ENCODE data around the gene PELI2.

PELI2 gene

DNA sequence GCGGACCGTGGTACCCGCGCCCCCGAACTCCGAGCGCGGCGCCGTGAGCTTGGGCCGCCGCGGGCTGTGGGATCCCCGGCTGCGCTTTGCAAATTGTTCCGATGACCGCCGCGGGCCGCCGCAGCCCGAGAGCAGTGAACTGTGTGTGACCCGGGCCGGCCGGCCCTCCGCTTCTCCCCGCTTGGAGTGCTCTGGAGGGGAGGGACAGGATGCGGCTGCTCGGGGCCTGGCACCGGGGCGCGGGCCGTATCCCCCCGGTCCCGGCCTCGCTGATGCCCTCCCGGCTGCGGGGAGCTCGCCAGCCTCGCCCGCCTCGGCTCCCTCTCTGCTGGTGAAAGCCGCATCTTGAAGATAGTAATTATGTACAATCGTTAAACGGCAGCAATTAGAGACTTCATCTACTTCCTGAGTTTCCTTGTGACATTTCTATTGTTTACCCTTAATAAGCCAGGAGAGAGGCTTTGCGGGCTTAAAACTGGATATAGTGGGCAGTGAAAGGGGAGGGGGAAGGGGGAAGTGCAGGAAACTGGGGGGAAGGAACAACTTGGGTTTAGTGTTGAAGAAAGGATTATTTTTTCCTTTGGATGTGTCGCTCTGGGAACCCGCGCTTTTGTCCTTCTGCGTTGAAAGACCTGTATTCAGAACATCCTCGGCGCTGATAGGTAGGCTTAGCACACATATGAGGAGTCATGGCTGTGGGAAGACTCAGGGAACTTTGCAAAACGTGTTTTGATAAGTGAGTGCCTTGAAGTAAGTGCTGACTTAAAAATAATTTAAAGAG lies 1.2 kb downstream of the PELI2 start:
- DNase-seq, result no peak

DNA sequence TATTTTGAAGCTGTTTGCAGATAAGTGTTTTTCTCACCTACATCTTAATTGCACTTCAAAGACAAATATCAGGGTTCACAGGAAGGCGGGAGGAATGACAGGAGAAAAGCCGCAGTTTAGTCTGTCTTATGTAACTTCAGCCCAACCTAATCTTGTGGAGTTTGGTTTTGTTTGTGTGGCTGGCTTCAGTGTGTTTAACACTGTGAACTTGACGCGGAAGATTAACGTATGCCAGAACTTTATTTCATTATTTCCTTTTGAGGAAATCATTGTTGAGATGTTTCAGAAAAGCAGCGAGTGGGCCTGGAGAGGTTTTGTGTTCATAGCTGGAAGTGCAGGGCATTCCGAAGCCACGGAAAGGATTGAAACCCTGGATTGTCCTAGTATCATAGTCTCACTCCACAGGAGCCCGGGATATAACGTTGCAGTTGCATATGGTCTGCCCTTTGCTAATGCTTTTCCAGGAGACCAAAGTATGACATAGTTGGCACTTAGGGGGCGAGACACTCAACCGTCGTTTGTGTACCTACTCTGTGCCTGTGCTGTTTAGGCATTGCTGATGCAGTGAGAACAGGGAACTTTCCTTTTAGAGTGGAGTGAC lies 2.0 kb downstream of the PELI2 start:
- peak in 1 of 2 experiments; percentile 27 for DNase-seq

DNA sequence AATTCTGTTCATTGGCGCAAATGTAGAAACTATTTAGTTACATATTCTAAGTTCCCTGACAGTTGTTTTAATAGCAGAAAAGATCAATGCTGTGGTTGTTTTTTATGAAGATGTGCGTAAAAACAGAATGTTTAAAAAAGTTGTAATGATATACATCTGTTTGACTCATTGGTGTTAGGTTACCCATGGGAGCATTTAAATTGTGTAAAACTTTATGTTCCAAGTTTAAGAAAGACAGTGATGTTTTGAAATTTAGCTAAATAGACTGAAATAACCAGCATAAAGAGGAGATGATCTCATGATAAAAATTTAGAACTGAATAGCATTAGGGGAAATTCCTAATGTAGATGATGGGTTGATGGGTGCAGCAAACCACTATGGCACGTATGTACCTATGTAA lies 3.6 kb downstream of the PELI2 start:
- DNase-seq, result no peak

DNA sequence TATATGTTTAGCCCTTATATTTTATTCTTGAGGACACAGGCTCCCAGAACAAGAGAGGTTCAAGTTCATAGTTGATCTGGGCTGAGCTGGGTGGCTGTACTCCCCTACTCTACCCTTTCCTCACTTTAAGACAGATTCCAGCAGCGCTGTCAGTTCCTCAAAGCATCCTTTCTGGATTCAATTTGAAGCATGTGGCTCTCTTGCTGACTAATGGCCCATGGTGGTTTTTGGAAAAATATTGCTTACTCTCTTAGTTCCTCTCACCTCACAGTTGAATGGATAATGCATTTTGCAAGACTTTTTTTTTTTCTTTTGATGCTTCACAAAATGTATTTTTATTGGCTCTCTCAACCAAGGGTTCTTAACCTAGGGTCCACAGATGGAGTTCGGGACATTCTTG lies 4.1 kb downstream of the PELI2 start:
- no peak for DNase-seq

DNA sequence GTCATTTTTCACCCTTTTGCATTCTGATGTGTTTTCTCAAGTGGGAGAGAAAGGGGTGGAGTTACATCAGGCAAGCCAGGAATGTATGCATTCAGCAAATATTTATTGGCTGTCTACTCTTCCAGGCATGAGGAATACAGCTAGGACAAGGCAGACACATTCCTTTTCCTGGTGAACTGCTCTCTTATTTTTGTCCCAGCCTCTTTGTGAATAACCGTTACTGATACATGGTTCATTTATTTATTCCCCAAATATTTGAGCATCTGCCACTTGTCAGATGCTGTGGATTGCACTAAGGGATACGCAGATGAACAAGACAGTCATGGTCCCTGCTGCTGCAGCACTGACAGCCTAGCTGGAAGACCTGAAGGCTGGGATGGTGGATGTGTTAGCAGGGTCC lies 6.1 kb downstream of the PELI2 start:
- DNase-seq, result peak in 1 of 2 experiments; percentile 34

DNA sequence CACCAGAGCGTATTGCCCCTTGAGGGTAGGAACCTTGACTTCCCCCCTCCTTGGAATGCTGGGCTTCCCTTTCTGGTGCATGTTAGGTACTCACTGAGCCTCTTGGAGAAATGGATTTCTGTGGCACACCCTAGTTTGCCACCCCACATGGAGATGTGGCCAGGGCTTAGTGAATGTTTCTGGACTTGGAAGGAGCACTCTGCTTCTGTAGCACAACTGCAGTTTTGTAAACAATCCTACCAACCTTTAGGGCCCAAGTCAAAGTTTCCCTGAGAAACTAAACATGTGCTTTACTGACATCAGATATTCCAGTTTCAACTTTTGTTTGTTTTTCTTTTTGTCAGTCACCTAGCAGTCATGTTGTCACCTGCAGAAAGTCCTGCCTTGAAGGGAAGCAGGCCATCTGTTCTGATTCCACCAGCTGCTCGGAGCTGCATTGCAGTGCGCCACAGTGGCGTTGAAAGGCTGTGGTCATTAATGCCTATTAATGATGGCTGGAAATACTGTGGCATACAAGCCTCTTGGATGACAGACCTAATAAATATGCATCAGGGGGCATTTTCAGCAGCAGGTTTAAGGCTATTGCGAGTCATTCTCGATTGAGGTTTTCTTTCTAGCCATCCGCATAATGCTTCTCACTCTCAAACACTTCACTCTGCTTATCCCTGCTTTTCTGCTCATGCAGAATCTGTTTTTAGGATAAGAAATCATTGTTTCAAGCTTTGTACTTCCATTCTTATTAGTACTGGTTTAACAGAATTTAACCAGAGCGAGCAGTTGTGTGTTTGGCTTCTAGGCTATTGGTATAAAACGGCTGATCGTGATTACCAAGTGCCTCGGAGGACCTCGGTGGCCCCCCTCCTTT lies 7.8 kb downstream of the PELI2 start:
- DNase-seq, result peak; percentile 1 to 44

DNA sequence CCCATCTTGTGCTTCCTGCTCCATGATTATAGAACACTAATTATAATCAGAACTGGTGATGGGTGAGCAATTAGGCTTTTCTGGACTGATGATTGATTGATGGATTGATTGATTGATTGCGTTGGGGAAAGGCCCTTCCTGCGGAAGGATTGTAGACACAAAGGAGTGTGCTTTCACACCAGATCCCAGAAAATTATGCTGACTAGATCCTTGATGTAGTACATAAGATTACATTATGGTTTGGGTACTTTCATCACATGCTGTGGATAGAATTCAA lies 8.4 kb downstream of the PELI2 start:
- no peak for DNase-seq

DNA sequence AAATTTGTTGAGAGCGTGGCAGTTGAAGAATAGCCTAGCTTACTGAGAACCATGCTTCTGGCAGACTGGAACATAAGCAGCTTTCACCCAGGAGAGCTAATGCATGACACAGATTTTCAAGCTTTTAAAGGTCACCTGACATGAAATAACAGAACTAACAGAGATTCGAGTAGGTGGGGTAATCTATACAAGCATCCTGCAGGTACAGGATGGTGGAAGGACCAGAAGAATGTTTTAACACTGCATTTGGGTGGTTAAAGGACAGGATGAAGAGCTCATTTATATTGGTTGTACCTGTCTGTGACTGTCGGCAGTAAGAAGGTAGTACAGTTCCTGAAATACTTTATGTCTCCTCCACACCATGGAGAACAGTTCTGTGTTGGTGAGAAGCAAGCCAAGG lies 8.9 kb downstream of the PELI2 start:
- DNase-seq, result peak in 1 of 2 experiments; percentile 18

DNA sequence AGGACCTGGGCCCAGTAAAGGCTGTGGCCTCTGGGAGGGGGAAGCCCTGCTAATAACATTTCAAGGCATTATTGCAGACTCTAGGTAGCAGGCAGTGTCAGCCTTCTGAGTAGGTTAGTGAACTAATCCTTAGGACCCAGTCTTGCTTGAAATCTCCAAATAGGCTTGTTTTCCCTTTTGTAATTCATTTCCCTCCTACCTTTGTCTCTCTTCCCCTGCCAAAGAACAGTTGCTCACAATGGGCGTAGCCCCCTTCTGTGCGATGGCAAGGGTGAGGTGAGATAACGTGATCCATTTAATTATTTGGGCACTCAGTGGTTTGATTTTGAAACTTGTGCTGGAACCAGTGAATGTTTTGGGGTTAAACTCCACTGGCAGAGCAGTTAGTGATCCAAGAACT lies 10.9 kb downstream of the PELI2 start:
- no peak for DNase-seq

DNA sequence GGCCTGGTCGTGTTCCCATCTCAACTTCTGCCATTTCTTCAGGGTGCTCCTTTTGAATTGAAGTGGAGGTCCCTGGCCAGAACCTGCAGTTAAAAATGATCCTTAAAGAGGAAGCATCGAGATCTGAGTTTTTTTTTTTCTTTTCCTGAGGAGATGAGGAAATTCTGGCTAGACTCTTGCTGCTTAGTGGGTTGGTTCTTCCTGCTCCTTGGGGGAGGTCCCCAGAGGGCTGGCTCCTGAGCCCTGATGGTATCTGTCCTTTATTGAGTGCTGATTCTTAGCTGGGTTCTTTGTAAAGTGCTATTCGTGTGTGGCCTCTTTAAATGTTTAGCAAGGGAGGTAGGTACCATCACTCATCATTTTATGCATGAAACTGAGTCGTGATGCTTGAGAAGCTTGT lies 11.7 kb downstream of the PELI2 start:
- DNase-seq, result no peak

DNA sequence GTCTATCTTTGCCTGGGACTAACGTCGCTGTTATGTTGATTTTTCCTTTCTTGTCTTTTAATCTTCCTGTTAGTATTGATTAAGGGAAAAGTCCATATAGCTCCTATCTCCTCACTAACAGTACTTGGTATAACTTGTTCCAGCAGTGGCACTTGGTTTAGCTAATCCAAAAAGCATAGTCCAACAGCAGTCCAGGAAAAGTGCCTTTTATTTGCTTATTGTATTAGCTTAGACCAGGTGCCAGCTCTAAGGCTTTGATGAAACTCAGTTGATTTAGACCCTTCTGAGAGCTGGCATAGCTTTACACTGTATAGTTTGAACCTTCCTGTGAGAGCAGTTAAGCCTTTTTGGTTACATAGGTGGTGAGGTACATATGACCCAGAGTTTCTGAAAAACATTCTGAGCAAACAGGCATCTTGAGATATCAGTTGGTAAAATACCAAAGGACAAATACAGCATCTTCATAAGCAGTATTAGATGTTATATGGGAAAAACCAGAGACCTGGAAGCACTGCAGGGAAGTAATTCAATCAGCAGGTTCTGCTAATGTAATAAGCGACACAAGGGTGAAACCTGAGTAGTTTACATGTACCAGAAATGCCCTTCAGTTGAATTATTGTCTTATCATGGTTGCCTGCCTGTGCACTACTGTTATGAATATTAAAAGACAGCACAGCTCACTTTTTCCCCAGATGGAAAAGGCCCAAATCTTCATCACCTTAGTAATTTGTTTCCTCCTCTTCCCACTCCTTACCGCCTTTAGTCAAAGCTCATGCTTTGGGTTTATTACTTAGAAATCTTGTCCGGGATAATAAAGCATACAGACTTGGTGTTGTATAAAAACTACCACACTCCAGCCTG lies 13.0 kb downstream of the PELI2 start:
- no peak for DNase-seq

DNA sequence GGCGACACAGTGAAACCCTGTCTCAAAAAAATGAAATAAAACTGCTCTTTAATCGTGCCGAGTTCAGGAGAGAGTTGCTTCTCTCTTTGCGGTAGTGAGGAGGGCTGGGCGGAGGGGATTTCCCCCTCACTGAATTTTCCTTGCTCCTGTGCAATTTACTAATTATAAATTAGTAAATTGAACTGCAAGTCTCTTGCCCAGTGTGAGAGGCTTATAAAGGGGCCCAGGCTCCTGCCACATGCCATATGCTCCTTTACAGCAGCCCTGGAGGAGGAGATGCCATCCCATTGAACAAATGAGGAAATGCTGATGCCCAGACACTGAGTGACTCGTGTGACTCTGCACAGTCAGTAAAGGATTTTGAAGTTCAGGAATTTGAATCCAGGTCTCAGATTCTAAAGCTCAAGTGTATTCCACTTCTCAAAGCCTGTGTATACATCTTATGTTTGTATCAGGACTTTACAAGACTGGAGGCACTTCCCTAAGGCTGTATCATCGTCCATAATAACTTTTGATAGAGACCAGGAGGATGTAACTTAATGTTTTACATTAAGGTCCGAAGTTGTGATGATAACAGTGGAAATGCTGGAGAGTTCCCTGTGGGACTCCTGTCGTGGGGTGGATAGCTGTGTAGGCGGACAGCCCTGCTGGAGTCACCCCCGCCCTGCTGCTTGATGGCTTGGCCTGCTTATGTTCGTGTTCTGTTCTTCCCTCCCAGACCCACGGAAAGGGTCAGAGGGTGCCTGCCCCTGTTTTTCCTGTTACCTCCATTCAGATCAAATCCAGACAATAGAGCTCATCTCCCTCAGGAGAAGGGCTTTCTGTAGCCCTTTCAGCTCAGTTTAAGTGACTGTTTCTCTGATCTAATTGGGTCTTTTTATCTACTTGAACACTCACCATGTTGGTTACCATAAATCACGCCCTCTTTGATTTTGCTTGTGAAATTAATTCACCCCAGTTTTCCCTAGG lies 13.9 kb downstream of the PELI2 start:
- no peak for DNase-seq

DNA sequence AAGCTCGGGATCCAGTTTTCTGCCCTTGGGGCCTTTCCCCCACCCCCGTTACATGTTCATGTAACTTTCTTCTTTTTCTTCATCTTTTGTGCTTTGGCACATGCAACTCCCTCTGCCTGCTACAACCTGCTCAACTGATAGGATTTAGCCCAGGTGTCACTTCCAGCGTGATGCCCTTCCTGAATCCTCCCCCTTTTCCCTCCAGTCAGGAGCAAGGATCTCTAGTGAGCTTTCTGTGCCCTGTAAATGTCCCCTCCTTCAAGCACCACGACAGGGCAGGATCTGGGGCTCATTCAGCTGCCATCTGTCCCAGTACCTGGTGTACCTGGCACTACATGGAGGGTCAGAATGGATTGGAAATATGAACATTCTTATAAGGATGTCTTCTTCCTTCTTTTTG lies 15.3 kb downstream of the PELI2 start:
- peak; percentile 86 to 89 for DNase-seq

DNA sequence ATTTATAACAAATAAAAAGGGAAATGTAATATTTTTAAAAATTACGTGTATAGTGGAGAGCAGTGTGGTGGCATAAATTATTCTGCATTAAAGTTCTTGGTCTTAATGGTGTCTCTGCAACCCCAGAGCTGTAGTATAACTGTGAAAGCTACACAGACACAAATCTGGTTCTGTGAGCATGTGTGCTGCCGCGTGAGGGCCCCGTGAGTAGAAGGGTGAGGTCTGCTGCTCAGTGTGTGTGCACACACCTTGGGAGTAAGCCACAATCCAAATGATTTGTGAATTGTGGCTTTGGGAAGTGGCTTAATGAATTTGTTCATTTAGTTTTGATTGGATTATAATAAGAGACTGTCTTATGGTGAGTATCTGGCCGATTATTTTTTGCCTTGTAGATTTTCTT lies 16.8 kb downstream of the PELI2 start:
- peak; percentile 11 to 67 for DNase-seq

DNA sequence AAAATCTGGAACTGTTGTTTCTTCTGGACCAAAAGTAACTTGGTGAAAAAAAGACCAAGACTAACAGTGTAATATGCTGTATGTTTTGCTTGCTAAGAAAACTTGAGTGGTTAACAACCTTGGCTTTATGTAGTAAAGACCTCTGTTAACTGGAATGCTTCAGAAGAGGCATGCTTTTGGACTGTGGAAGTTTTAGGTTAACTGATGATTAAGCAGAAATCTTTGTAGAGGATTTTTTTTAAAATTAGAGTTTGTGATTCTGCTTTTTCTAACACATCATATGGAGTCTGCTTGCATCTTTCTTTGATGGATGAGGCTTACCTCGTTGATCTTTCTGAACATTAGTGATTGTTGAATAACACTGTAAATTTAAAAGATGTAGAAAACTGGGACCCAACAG lies 17.5 kb downstream of the PELI2 start:
- no peak for DNase-seq

DNA sequence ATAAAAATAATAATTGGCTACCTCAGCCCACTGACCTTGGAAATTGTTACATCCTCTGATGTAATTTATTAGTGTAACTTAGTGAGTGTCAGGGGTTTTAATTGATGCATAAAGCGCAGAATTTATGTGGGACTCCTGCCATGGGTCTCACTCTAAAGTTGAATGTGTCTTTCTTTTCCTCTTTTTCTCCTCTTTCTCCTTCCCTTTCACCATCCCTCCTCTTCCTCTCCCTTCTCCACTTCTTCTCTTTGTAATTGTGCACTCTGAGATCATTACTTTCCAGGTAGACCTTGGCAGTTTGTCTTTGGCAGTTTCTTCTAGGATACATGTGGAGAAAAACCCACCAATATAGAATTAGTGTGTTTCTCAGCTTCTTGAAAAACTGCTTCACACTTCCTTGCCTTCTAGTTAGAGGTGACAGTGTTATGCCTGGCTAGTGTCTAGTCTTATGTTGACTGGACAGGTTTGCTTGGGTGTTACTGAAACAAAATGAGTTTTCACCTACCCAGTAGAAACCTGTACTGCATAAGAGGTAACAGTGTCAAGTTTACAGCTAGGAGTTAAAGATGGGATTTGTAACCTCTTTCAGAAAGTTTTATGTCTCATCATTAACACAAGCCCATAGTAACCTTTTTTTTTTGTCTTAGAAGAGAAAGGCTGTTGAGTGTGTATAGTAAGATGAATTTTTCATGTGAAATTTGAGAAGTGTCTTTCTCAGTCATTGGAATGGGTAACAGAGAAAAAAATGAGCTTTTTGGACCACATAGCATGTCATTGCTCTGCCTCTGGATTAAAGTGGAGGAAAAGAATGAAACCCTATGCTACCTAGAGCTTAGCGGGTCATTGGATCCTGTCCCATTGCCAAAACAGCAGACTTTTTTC lies 18.6 kb downstream of the PELI2 start:
- no peak for DNase-seq

DNA sequence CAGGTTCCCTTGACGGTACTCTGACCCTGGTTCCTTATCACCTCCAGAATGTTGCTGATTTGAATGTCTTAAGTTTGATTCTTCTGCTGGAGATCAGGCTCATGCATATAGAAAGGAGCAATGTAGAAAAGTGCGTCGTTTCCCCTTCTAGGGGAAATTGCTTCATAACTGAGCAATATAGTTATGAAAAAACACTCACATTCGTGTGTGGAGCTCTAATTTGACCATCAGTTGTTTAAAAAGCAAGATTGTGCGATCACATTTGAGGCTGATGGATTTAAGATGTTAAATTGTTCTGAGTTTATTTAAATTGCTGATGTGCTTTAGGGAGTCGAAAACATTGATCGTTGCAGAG lies 19.2 kb downstream of the PELI2 start:
- no peak for DNase-seq

DNA sequence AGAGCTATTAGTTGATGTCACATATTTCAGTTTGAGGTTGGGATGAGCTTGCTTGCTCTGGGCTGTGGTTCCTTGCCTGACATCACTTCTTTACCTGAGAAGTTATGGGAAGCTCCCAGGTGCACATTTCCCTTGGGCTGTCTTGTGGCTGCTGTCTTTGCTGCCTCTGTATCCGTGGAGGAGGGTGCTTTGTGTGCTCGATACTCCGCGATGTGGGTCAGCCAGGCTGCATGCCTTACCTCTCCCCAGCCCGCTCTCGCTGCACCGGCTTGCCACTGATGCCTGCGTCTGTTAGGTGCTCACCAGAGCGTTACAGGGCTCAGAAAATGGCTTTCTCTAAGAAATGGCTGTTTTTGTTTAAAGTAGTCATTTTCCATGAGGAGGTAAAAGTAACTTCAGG lies 19.6 kb downstream of the PELI2 start:
- DNase-seq, result peak; percentile 1 to 54

DNA sequence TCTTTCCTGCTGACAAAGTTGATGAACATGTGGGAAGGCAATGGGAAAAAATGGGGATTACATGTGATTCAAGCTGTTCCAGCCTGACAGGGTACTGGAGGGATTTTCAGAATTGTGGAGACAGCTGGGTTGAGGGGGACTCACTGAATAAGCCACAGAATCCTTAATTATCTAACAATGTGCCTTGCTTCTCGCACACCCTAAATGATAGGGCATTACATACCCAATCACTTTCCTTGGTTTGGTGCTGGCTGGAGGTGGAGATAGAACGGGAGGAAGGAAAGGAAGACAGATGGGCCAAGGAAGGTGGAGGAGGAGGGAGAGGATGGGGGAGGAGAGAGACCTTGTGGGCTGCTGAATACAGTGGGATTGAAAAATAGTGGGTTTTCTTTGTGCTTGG lies 20.7 kb downstream of the PELI2 start:
- peak in 1 of 2 experiments; percentile 9 for DNase-seq

DNA sequence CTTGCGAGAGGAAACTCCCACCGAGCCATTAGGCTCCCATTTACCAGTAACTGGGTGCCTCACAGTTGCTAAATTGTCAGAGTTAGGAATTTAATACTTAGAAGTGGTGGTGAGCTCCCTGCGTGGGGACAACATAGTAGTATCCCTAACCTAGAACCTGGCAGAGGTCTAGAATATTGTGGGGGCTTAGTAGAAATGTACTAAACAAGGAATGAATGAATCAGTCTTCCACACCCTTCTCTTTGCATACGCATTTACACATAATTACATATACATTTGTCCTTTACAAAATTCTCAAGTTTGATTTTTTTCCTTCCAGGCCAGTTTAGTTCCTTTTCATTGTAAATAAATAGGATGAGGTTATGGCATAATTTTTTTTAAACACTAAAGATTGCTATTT lies 24.1 kb downstream of the PELI2 start:
- DNase-seq, result no peak

DNA sequence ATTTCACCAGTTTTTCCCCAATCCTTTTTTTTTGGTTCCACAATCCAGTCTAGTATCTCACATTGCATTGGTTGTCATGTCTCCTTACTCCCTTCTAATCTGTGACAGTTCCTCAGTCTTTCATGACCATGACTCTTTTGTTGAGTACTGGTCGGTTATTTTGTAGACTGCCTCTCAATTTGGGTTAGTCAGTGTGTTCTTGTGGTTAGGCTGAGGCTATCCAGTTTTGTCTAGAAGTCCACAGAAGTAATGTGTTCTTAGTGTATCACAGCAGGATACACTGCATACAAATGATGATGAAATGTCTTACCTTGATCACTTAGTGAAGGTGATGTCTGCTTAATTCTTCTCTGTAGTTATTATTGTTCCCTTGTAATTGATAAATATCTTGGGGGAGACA lies 24.8 kb downstream of the PELI2 start:
- no peak for DNase-seq

All from cerebellar nuclear complex (tissue), 1 donor.